ENCODE data around the gene SLC5A2.

GRCh38 chr16:31486045-31486444, 3.1 kb downstream of the SLC5A2 start:
- TF ChIP-seq, protein P1, sequence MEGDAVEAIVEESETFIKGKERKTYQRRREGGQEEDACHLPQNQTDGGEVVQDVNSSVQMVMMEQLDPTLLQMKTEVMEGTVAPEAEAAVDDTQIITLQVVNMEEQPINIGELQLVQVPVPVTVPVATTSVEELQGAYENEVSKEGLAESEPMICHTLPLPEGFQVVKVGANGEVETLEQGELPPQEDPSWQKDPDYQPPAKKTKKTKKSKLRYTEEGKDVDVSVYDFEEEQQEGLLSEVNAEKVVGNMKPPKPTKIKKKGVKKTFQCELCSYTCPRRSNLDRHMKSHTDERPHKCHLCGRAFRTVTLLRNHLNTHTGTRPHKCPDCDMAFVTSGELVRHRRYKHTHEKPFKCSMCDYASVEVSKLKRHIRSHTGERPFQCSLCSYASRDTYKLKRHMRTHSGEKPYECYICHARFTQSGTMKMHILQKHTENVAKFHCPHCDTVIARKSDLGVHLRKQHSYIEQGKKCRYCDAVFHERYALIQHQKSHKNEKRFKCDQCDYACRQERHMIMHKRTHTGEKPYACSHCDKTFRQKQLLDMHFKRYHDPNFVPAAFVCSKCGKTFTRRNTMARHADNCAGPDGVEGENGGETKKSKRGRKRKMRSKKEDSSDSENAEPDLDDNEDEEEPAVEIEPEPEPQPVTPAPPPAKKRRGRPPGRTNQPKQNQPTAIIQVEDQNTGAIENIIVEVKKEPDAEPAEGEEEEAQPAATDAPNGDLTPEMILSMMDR (IDR thresholded peaks at IDR 0.05), result no peak
- TF ChIP-seq POLR2A (IDR thresholded peaks at IDR 0.05), result no peak

Measured in thyroid gland (tissue), 4 donors.